GM23248 (cell line): Measurements from ENCODE around the gene FAM20C.

Experiments used
- EZH2 ChIP-seq: fragments of 200-600 bp; sonication (generic); IDR thresholded peaks from 2 replicates; pipeline ENCODE4 v1.6.1; 2018; ENCODE audit warnings: antibody characterized with exemption, mild to moderate bottlenecking; ENCODE audit not compliant: insufficient read depth, poor library complexity, severe bottlenecking
- EZH2phosphoT487 ChIP-seq: fragments of 200-600 bp; sonication (generic); IDR thresholded peaks from 2 replicates; pipeline ENCODE4 v1.6.1; 2018; ENCODE audit warnings: antibody characterized with exemption, moderate library complexity, mild to moderate bottlenecking, low read depth; ENCODE audit not compliant: insufficient read depth

GRCh38 chr7:145863-146262 lies 46.5 kb upstream of the FAM20C start:
- no peak for TF ChIP-seq EZH2phosphoT487
- TF ChIP-seq EZH2, result no peak
